GM13977 (cell line): ENCODE results near the gene INPP5D.

Source experiments
- DNase-seq: peaks from one replicate; pipeline ENCODE4 v3.0.0; 2012; ENCODE audit warnings: low spot score
- in situ Hi-C: fragments of 300-500 bp; cut with MboI; formaldehyde crosslinking; loops from one replicate; pipeline ENCODE4 v1.12.0; 2022; ENCODE audit warnings: low sequenced_read_pairs, low pct_unique_long_range_greater_than_20kb, mixed read lengths, inconsistent platforms; ENCODE audit not compliant: unreplicated experiment
- TF ChIP-seq, protein P1 (sequence below): IDR thresholded peaks from 2 replicates; pipeline ENCODE4 v1.5.1; 2012; ENCODE audit warnings: mild to moderate bottlenecking, control low read depth; ENCODE audit not compliant: insufficient read depth; ENCODE audit errors: extremely low read depth, missing control alignments

The INPP5D gene

DNA sequence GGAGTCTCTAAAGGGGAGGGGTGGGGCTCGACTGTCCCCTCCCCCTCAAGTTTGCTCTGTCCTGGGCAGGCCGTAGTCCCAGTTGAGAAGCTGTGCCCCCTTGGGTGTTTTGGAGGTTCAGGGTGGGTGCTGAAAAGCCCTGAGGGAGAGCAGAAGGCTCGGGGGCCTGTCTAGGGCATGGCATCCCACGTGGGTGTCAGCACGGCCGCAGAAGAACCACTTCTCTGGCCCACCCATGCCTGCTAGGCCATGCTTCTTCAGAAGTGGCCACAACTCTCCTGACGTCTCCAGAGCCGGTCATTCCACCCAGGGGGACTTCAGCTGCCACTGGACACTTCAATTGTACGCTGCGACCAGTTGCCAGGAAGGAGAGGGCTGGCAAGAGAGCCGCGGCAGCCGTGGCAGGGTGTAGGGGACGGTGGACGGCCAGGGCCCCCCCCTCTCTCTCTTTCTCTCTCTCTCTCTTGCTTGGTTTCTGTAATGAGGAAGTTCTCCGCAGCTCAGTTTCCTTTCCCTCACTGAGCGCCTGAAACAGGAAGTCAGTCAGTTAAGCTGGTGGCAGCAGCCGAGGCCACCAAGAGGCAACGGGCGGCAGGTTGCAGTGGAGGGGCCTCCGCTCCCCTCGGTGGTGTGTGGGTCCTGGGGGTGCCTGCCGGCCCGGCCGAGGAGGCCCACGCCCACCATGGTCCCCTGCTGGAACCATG is at the start of gene INPP5D:
Gene INPP5D (plus strand): TSS at position 546 of the 704 bp plus-strand sequence. CDS start 137 bp downstream, at position 683.
- in situ Hi-C loops, result no loop called here
- TF ChIP-seq, protein P1, sequence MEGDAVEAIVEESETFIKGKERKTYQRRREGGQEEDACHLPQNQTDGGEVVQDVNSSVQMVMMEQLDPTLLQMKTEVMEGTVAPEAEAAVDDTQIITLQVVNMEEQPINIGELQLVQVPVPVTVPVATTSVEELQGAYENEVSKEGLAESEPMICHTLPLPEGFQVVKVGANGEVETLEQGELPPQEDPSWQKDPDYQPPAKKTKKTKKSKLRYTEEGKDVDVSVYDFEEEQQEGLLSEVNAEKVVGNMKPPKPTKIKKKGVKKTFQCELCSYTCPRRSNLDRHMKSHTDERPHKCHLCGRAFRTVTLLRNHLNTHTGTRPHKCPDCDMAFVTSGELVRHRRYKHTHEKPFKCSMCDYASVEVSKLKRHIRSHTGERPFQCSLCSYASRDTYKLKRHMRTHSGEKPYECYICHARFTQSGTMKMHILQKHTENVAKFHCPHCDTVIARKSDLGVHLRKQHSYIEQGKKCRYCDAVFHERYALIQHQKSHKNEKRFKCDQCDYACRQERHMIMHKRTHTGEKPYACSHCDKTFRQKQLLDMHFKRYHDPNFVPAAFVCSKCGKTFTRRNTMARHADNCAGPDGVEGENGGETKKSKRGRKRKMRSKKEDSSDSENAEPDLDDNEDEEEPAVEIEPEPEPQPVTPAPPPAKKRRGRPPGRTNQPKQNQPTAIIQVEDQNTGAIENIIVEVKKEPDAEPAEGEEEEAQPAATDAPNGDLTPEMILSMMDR, result no peak

DNA sequence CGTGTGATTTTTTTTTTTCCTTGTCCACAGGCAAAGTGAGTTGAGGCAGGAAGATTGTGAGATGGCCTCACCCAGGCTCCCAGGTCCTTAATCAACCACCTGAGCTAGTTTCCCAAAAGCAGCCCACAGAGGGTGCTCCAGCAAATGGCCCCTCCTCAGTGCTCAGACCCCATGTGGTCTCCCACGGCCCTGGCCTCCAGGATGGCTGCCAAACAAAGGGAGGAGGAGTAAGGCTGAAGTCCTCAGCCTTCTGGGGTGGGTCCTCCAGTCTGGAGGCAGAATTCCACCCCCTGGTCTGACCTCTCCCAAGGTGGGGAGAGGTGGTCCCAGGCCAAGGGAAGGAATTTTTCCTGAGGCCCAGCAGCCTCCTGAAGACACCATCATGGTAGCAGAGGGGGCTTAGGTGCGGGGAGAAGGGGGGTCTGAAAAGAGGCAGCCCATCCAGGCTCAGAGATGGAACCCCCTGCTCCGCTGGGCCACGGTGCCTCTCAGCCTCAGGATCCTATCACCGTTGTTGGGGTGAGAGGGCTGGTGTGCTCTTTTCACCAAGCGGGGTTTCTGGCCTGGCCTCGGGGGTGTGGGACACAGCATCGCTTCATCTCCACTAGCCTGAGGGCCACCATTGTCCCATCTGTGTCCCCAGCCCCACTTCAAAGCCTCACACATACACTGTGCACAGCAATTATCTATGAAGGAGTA is 49.4 kb upstream of the INPP5D start:
- DNase-seq, result no peak
- TF ChIP-seq, protein P1, result no peak
- in situ Hi-C loops, result no loop called here

More for the DNA sequence above, at the start of gene INPP5D:
- peak; percentile 81 for DNase-seq

DNA sequence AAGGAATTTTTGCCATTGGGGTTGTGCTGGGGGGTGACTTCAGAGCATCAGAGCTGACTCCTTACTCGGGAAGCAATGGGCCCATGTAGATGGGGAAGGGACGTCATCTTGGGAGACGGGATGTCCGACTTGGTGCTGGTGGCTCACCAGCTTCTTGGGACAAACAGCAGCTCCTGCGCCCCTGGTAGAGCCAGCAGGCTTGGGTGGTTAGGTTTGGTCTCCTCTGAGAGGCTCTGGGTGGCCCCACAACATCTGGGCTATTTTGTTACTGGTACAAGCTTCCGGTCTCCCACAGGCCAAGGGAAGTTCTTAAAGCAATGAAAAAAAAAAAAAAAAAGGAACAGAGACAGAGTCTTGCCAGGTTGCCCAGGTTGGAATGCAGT is 48.9 kb upstream of the INPP5D start:
- TF ChIP-seq, protein P1, result no peak

DNA sequence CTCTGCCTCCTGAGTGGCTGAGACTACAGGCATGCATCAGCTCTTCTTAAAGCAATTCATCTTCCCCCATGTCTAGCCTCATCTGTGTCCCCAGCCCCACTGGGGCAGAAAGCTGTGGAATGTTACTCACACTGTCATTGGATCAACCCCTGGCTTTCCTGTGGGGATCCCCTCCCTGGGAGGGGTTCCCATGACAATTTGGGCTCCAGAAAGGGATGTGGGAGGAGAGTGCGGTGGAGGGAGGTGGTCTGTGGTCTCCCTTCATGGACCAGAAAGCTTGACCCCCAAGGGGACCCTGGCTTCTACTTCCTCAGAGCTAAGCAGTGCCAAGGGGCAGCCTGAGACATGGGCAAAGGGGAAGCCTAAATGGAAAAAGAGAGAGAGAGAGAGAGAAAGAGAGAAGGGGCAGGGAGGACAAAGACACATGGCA is 48.4 kb upstream of the INPP5D start:
- in situ Hi-C loops, result no loop called here
- TF ChIP-seq, protein P1, result no peak

More for the DNA sequence above, 48.9 kb upstream of the INPP5D start:
- no peak for DNase-seq
- in situ Hi-C loops, result no loop called here

DNA sequence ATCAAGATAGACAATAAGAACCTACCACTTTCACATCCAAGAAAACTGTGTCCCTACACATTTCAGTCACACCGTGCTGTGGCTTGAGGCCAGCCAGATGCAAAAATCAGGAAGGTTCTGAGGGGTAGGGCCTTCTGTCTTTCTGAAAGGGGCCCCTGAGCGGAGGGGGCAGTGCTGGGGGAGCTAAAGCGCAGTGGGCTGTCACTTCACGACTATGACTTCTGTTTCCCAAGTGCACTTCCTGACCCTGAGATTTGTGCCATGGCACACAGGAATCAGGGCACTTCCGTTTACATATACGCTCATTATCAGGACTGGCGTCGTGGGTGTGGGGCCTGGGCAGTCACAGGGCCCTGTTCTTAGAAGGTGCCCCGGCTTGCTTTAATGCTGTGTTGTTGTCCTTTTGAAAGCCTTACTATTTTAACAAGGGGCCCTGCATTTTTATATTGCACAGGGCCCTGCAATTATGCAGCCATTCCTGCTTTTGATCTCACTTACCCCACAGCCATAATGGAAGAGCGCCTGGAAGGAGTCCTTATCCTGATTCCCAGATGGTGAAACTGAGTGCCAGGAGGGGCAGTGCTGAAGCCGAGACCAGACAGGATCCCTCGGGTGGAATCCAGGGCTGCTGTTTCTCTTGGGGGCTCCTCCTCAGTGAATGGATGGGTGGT is 47.7 kb upstream of the INPP5D start:
- in situ Hi-C loops, result no loop called here
- no peak for DNase-seq
- TF ChIP-seq, protein P1, result no peak

More for the DNA sequence above, 48.4 kb upstream of the INPP5D start:
- DNase-seq, result no peak

DNA sequence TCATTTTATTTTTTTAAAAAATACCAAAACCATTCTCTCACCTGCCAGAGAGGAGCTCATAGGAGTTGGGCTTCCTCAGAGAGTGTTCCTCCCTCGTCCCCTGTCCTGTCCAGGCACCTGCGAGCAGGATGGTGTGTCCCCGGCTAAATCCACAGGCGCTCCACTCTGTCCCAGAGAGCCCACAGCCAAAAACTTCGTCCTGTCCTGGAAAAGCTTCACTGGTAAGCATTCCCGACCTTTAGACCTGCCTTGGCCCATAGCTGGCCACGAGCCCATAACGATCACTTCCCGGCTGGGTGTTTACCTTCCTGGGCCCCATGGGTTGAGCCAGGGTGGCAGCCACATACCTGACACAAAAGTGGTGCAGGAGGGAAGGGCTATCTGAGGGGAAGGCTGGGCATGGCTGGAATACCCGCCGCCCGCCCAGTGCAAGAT is 47.1 kb upstream of the INPP5D start, which contains the start of gene NGEF:
Gene NGEF (minus strand): TSS at position 230 of the 435 bp plus-strand sequence. CDS start 38,366 bp downstream, outside the sequence.
- no peak for DNase-seq
- TF ChIP-seq, protein P1, result no peak
- in situ Hi-C loops, result no loop called here
